Parathyroid adenoma (tissue), 2 donors: ENCODE measurements around the gene MLPH.

Experiments
- H2AFZ ChIP-seq: fragments of 300-600 bp; sonication (generic); one replicate; pipeline ENCODE4 v1.7.0; 2017; ENCODE audit warnings: antibody characterized with exemption, mild to moderate bottlenecking
- H3K27ac ChIP-seq: fragments of 300-600 bp; sonication (generic); one replicate; pipeline ENCODE4 v1.7.0; 2017
- H3K27me3 ChIP-seq: fragments of 300-600 bp; sonication (generic); one replicate; pipeline ENCODE4 v1.7.0; 2017; ENCODE audit warnings: low read length; ENCODE audit not compliant: control insufficient read depth, insufficient read depth
- H3K36me3 ChIP-seq: fragments of 300-600 bp; sonication (generic); one replicate; pipeline ENCODE4 v1.7.0; 2017; ENCODE audit warnings: low read length; ENCODE audit not compliant: control insufficient read depth, insufficient read depth
- H3K4me1 ChIP-seq: fragments of 300-600 bp; sonication (generic); one replicate; pipeline ENCODE4 v1.7.0; 2017; ENCODE audit warnings: control low read depth
- H3K4me2 ChIP-seq: fragments of 300-600 bp; sonication (generic); one replicate; pipeline ENCODE4 v1.7.0; 2017; ENCODE audit warnings: low read length
- H3K4me3 ChIP-seq: fragments of 300-600 bp; sonication (generic); one replicate; pipeline ENCODE4 v1.7.0; 2017; ENCODE audit warnings: low read depth, low read length
- H3K79me2 ChIP-seq: fragments of 300-600 bp; sonication (generic); one replicate; pipeline ENCODE4 v1.7.0; 2017; ENCODE audit warnings: control low read depth
- H3K9ac ChIP-seq: fragments of 300-600 bp; sonication (generic); one replicate; pipeline ENCODE4 v1.7.0; 2017; ENCODE audit warnings: mild to moderate bottlenecking
- H3K9me3 ChIP-seq: fragments of 300-600 bp; sonication (generic); one replicate; pipeline ENCODE4 v1.7.0; 2017; ENCODE audit warnings: low read length; ENCODE audit not compliant: control insufficient read depth
- TF ChIP-seq, protein P1 (sequence below): fragments of 300-600 bp; sonication (generic); IDR thresholded peaks from one replicate; pipeline ENCODE4 v1.7.0; 2017; ENCODE audit warnings: antibody characterized with exemption, mild to moderate bottlenecking
- donor health status: primary hyperparathyroidism.

The MLPH gene

DNA sequence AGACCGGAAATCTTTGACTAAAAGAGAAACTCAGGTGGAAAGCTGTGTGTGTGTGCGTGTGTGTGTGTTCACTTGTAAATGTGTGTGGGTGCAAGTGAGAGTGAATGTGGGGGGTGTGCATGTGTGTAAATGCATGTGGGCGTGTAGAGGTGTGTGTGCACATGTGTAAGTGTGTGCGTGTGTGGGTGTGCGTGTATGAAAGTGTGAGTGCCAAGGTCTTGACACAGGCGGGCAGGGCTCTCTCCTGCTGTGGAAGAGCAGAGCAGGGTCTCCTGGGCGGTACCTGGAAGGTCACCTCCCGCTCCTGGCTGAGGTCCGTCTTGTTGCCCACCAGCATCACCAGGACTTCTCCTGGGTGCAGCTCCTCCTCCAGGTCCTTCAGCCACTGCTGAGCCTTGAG is 89.9 kb downstream of the MLPH start:
- TF ChIP-seq, protein P1, sequence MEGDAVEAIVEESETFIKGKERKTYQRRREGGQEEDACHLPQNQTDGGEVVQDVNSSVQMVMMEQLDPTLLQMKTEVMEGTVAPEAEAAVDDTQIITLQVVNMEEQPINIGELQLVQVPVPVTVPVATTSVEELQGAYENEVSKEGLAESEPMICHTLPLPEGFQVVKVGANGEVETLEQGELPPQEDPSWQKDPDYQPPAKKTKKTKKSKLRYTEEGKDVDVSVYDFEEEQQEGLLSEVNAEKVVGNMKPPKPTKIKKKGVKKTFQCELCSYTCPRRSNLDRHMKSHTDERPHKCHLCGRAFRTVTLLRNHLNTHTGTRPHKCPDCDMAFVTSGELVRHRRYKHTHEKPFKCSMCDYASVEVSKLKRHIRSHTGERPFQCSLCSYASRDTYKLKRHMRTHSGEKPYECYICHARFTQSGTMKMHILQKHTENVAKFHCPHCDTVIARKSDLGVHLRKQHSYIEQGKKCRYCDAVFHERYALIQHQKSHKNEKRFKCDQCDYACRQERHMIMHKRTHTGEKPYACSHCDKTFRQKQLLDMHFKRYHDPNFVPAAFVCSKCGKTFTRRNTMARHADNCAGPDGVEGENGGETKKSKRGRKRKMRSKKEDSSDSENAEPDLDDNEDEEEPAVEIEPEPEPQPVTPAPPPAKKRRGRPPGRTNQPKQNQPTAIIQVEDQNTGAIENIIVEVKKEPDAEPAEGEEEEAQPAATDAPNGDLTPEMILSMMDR = no peak

DNA sequence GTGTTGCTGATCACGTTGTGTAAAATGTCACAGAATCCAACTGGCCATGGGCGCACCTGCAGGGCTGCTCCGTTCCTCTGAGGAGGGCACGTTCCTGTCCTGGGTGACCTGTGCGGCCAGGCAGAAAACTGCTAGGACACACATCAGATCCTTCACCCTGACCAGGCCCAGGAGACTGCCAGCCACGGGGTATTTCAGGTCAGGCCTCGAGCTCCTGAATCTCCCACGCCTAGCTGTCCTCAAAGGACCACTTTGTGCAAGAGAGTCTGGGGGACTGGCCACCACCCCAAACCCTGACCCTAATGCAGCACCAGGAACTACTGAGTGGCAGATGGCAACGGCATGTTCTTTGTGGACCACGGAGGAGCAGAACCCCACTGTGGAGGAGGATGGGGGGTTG is 90.4 kb downstream of the MLPH start:
- Histone ChIP-seq H3K79me2 (peaks cover 12% of the 10 kb centered on the region), H3K27me3 (no peaks in the 10 kb centered on the region), H3K36me3 (no peaks in the 10 kb centered on the region), H2AFZ (no peak overlapping the region), H3K9ac (no peak overlapping the region), H3K4me1 (peaks cover 14% of the 10 kb centered on the region), H3K4me2 (no peak overlapping the region), H3K27ac (no peak overlapping the region), H3K4me3 (no peak overlapping the region), H3K9me3 (no peaks in the 10 kb centered on the region)
- TF ChIP-seq, protein P1 = no peak

More for the DNA sequence above, 89.9 kb downstream of the MLPH start:
- Histone ChIP-seq H3K4me2 (no peak overlapping the region), H3K79me2 (peaks cover 12% of the 10 kb centered on the region), H3K27ac (no peak overlapping the region), H3K36me3 (no peaks in the 10 kb centered on the region), H3K27me3 (no peaks in the 10 kb centered on the region), H2AFZ (no peak overlapping the region), H3K4me1 (peaks cover 14% of the 10 kb centered on the region), H3K9me3 (no peaks in the 10 kb centered on the region), H3K4me3 (no peak overlapping the region), H3K9ac (no peak overlapping the region)

DNA sequence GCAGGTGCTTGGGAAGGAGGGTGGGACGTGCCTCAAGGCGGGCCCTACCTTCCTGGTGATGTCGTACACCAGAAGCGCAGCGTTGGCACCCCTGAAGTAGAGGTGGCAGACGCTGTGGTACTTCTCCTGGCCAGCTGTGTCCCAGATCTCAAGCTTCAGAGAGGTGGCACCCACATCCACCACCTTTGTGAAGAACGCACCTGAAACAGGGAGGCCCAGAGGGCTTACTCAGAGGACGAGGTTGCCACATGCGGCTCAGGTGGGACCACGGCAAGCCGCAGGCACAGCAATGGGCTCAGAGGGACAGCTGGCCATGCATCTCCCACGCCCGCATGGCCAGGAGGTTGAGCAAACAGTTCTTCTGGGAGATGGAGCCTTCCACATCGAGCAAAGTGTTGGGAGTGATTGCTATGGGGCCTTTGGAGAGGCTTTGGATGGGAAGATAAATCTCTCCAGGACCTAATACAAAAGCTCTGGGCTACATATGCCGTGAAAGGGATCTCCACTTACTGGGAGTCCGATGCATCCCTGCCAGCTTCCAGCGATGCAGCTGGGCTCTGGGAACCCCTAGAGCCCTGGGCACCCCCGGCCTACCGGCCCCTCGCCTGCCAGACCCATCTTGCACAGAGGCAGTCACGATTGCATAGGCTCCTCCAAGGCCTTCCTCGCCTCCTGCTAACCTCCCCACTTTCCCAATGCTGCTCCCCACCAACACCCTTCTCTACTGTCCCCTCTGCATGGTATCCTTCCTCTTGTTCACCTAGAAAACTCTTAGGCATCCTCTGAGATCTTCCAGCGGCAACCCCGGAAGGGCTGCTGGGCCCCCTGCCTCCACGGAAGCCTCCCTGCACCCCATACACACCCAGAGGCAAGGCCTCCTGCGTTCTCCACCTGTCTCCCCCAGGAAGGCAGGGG is 91.2 kb downstream of the MLPH start:
- no peak overlapping the region for H3K27ac ChIP-seq
- H3K36me3 ChIP-seq = no peaks in the 10 kb centered on the region
- TF ChIP-seq, protein P1 = no peak
- H3K4me2 ChIP-seq = no peak overlapping the region
- H3K27me3 ChIP-seq = no peaks in the 10 kb centered on the region
- no peaks in the 10 kb centered on the region for H3K9me3 ChIP-seq
- H3K9ac ChIP-seq = no peak overlapping the region
- peaks cover 12% of the 10 kb centered on the region for H3K79me2 ChIP-seq
- H2AFZ ChIP-seq = no peak overlapping the region
- H3K4me1 ChIP-seq = peaks cover 8% of the 10 kb centered on the region
- no peak overlapping the region for H3K4me3 ChIP-seq

DNA sequence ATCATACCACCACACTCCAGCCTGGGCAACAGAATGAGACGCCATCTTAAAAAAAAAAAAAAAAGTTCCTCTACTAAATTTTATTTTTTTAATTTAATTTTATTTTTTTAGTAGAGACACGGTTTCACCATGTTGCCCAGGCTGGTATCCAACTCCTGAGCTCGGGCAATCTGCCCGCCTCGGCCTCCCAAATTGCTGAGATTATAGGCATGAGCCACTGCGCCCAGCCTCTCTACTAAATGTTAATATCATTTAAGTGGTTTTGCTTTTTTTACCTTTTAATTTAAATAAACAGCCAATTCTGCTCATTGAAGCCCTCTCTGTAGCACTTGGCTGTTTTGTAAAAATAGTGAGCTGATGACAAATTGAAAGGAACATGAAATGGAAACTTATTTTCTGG is 94.3 kb downstream of the MLPH start:
- H2AFZ ChIP-seq = no peak overlapping the region
- peaks cover 12% of the 10 kb centered on the region for H3K79me2 ChIP-seq
- H3K4me2 ChIP-seq = no peak overlapping the region
- H3K27ac ChIP-seq = no peak overlapping the region
- TF ChIP-seq, protein P1 = no peak
- no peaks in the 10 kb centered on the region for H3K27me3 ChIP-seq
- no peak overlapping the region for H3K4me3 ChIP-seq
- H3K9ac ChIP-seq = no peak overlapping the region
- H3K36me3 ChIP-seq = no peaks in the 10 kb centered on the region
- no peaks in the 10 kb centered on the region for H3K9me3 ChIP-seq
- H3K4me1 ChIP-seq = peaks cover 10% of the 10 kb centered on the region
